HG02588 (cell line): ENCODE data around the gene PPP4R1.

Source experiments
- ATAC-seq: cut with Tn5 transposase; IDR thresholded peaks from one replicate; pipeline ENCODE4 v1.9.1; 2021; ENCODE audit warnings: mild to moderate bottlenecking, moderate library complexity; ENCODE audit not compliant: unreplicated experiment

Gene PPP4R1

GRCh38 chr18:9516437-9517064 lies 97.8 kb downstream of the PPP4R1 start:
- no peak for ATAC-seq

- no peak for ATAC-seq
Measured at GRCh38 chr18:9513971-9514512, 100.3 kb downstream of the PPP4R1 start.

GRCh38 chr18:9508446-9509025 lies 105.8 kb downstream of the PPP4R1 start:
- ATAC-seq = no peak

- no peak for ATAC-seq
Measured at GRCh38 chr18:9507565-9508088, 106.7 kb downstream of the PPP4R1 start.

GRCh38 chr18:9506046-9506792 lies 108.1 kb downstream of the PPP4R1 start:
- ATAC-seq = no peak
